ENCODE measurements around the gene PKP3. TPM values are rescaled to one million over a fixed set of nuclear protein-coding genes. Genes with fewer than 3 reads are reported as not detected.
"Not testable (repeated sequence)": the region's sequence is repeated elsewhere in the genome, so short reads cannot be mapped to it uniquely, and the experiment has no call there.

The PKP3 gene
- total and polyA plus RNA-seq, 2 donors from 2014 or later: 1.9 to 3.6 TPM

- DNase-seq: no peak
- intact Hi-C loops (cut with DNase I): no loop called here
- Histone ChIP-seq H3K4me3 (ENCODE audit: low read length in 3 of 3) (no peak overlapping the region), H3K36me3 (ENCODE audit: control insufficient read depth in 2 of 3, insufficient read depth in 3 of 3, low read length in 3 of 3) (no peaks in the 10 kb centered on the region), H3K27me3 (ENCODE audit: control insufficient read depth, insufficient read depth, low read length) (no peaks in the 10 kb centered on the region), H3K9ac (ENCODE audit: low read length in 3 of 3) (no peak overlapping the region), H3K9me3 (ENCODE audit: control insufficient read depth in 2 of 3, insufficient read depth in 1 of 3, low read length in 3 of 3) (peaks cover 0 to 14% (median 0%) of the 10 kb centered on the region in 3 donors), H3K27ac (ENCODE audit: low read depth in 2 of 2, low read length in 2 of 2) (no peak overlapping the region), H3K4me1 (ENCODE audit: control insufficient read depth in 2 of 3, insufficient read depth in 2 of 3, low read depth in 1 of 3, low read length in 3 of 3) (no peaks in the 10 kb centered on the region)
- FAIRE-seq: no peak
- no peak for TF ChIP-seq CTCF (IDR thresholded peaks at IDR 0.05; ENCODE audit: borderline replicate concordance, extremely low read depth, insufficient read depth)
Measured at GRCh38 chr11:386483-386882, 7.5 kb upstream of the PKP3 start.

- no peak for DNase-seq
- H3K4me1 ChIP-seq (ENCODE audit: control insufficient read depth in 2 of 3, insufficient read depth in 2 of 3, low read depth in 1 of 3, low read length in 3 of 3): no peaks in the 10 kb centered on the region
- FAIRE-seq: no peak
- no peak for TF ChIP-seq CTCF (IDR thresholded peaks at IDR 0.05; ENCODE audit: borderline replicate concordance, extremely low read depth, insufficient read depth)
- no peak overlapping the region for H3K27ac ChIP-seq (ENCODE audit: low read depth in 2 of 2, low read length in 2 of 2)
- H3K27me3 ChIP-seq (ENCODE audit: control insufficient read depth, insufficient read depth, low read length): no peaks in the 10 kb centered on the region
- peaks cover 0 to 14% (median 0%) of the 10 kb centered on the region in 3 donors for H3K9me3 ChIP-seq (ENCODE audit: control insufficient read depth in 2 of 3, insufficient read depth in 1 of 3, low read length in 3 of 3)
- H3K4me3 ChIP-seq (ENCODE audit: low read length in 3 of 3): no peak overlapping the region
- H3K36me3 ChIP-seq (ENCODE audit: control insufficient read depth in 2 of 3, insufficient read depth in 3 of 3, low read length in 3 of 3): no peaks in the 10 kb centered on the region
- H3K9ac ChIP-seq (ENCODE audit: low read length in 3 of 3): no peak overlapping the region
- intact Hi-C loops (cut with DNase I): no loop called here
Measured at GRCh38 chr11:387193-387793, 6.7 kb upstream of the PKP3 start.

DNA sequence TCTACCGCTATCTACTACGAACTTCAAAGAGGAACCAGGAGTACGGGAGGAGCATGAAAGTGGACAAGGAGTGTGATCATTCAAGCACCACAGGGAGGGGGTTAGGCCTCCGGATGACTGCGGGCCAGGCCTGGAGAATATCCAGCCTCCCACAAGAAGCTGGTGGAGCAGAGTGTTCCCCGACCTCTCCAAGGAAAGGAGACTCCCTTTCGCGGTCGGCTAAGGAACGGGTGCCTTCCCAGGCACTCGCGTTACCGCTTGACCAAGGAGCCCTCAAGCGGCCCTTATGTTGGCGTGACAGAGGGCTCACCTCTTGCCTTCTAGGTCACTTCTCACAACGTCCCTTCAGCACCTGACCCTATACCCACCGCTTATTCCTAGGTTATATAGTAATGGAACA is 4.6 kb upstream of the PKP3 start:
- H3K9ac ChIP-seq (ENCODE audit: low read length in 3 of 3); H3K27ac ChIP-seq (ENCODE audit: low read depth in 2 of 2, low read length in 2 of 2); H3K36me3 ChIP-seq (ENCODE audit: control insufficient read depth in 2 of 3, insufficient read depth in 3 of 3, low read length in 3 of 3); H3K27me3 ChIP-seq (ENCODE audit: control insufficient read depth, insufficient read depth, low read length); H3K4me3 ChIP-seq (ENCODE audit: low read length in 3 of 3); DNase-seq; H3K4me1 ChIP-seq (ENCODE audit: control insufficient read depth in 2 of 3, insufficient read depth in 2 of 3, low read depth in 1 of 3, low read length in 3 of 3); FAIRE-seq; intact Hi-C loops (cut with DNase I): not testable (repeated sequence)
- H3K9me3 ChIP-seq (ENCODE audit: control insufficient read depth in 2 of 3, insufficient read depth in 1 of 3, low read length in 3 of 3): peaks cover 0 to 14% (median 0%) of the 10 kb centered on the region in 3 donors

DNA sequence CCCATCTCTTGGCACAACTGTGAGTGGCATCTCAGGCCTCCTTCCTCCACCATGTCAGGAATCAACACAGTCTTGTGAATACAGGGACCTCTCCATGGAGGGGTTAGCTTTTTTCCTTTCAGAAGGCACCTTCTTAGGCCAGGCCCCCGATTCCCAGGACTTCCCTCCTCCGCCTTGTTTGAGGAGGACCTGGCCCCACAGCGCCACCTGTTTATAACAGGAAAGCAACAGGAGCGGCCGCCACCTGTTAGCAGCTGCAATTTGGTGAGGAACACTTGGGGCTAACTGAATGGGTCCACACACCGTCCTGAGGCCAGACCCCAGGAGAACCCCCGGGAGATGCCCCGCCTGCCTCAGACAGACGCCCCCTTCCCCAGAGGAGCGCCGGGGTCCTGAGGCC is 3.8 kb upstream of the PKP3 start:
- Histone ChIP-seq H3K27ac (ENCODE audit: low read depth in 2 of 2, low read length in 2 of 2) (no peak overlapping the region), H3K36me3 (ENCODE audit: control insufficient read depth in 2 of 3, insufficient read depth in 3 of 3, low read length in 3 of 3) (no peaks in the 10 kb centered on the region), H3K9me3 (ENCODE audit: control insufficient read depth in 2 of 3, insufficient read depth in 1 of 3, low read length in 3 of 3) (peaks cover 0 to 14% (median 0%) of the 10 kb centered on the region in 3 donors), H3K27me3 (ENCODE audit: control insufficient read depth, insufficient read depth, low read length) (no peaks in the 10 kb centered on the region), H3K9ac (ENCODE audit: low read length in 3 of 3) (no peak overlapping the region), H3K4me3 (ENCODE audit: low read length in 3 of 3) (no peak overlapping the region), H3K4me1 (ENCODE audit: control insufficient read depth in 2 of 3, insufficient read depth in 2 of 3, low read depth in 1 of 3, low read length in 3 of 3) (no peaks in the 10 kb centered on the region)
- intact Hi-C loops (cut with DNase I): no loop called here
- no peak for TF ChIP-seq CTCF (IDR thresholded peaks at IDR 0.05; ENCODE audit: borderline replicate concordance, extremely low read depth, insufficient read depth)
- DNase-seq (no peak), FAIRE-seq (no peak)
